Activated B cell treated with CpG ODN at 0.5 μM for 24 hours (primary cell): ENCODE data around the gene MTURN. TPM values are rescaled to one million over a fixed set of nuclear protein-coding genes. Genes with fewer than 3 reads are reported as not detected.

Experiments
- ATAC-seq: fragments of 200-7000 bp; cut with Tn5 transposase; one replicate; pipeline ENCODE4 v1.10.0; 2021; ENCODE audit warnings: low read depth, mild to moderate bottlenecking, moderate library complexity
- CTCF ChIA-PET: fragments of 350-600 bp; sonication (Branson Sonifier 250); formaldehyde crosslinking; loops from one replicate; lab custom pipeline; 2021; ENCODE audit warnings: antibody characterized with exemption; lab: Charles Lee
- POLR2A ChIA-PET: fragments of 350-600 bp; sonication (Branson Sonifier 250); formaldehyde crosslinking; loops from one replicate; lab custom pipeline; 2021; ENCODE audit warnings: antibody characterized with exemption; lab: Charles Lee
- DNase-seq: peaks from one replicate; pipeline ENCODE4 v3.0.0; 2022
- H3K27ac Mint-ChIP-seq: one replicate; pipeline ENCODE4 v1.8.0; 2020; ENCODE audit warnings: mixed read lengths
- H3K27me3 Mint-ChIP-seq: one replicate; pipeline ENCODE4 v1.8.0; 2021; ENCODE audit warnings: mixed read lengths
- H3K36me3 Mint-ChIP-seq: one replicate; pipeline ENCODE4 v1.8.0; 2021; ENCODE audit warnings: low read depth, mixed read lengths
- H3K4me1 Mint-ChIP-seq: one replicate; pipeline ENCODE4 v1.8.0; 2021; ENCODE audit warnings: mixed read lengths
- H3K4me3 Mint-ChIP-seq: one replicate; pipeline ENCODE4 v1.8.0; 2020; ENCODE audit warnings: mild to moderate bottlenecking, mixed read lengths
- H3K9me3 Mint-ChIP-seq: one replicate; pipeline ENCODE4 v1.8.0; 2020; ENCODE audit warnings: mixed read lengths
- CTCF ChIP-seq: fragments of 200-600 bp; IDR thresholded peaks from one replicate; pipeline ENCODE4 v1.8.0; 2022; ENCODE audit warnings: antibody characterized with exemption, mild to moderate bottlenecking
- intact Hi-C: fragments of 100-400 bp; cut with micrococcal nuclease; formaldehyde crosslinking; loops from one replicate; pipeline ENCODE4 v1.15.1; 2024
- total RNA-seq: library from RNA; stranded (reverse); gene quantifications from 2 replicates; pipeline ENCODE4 v1.2.3, GENCODE V29; 2022

Gene MTURN
- total RNA-seq, 1 donor from 2014 or later, result 4.6 TPM

- Mint-ChIP-seq H3K4me3 (no peak overlapping the region), H3K27ac (peak overlapping the region; percentile 47), H3K36me3 (no peaks in the 10 kb centered on the region), H3K27me3 (no peaks in the 10 kb centered on the region), H3K4me1 (peaks cover 6% of the 10 kb centered on the region), H3K9me3 (no peaks in the 10 kb centered on the region)
- TF ChIP-seq CTCF, result no peak
- intact Hi-C loops, result no loop called here
- DNase-seq (no peak), ATAC-seq (no peak)
- POLR2A ChIA-PET, result no interaction called here
- CTCF ChIA-PET, result no interaction called here
These were observed 72.6 kb downstream of the MTURN start for GRCh38 chr7:30207376-30207775.

- Mint-ChIP-seq H3K4me1 (peaks cover 20% of the 10 kb centered on the region), H3K36me3 (no peaks in the 10 kb centered on the region), H3K27ac (no peak overlapping the region), H3K9me3 (no peaks in the 10 kb centered on the region), H3K4me3 (no peak overlapping the region), H3K27me3 (no peaks in the 10 kb centered on the region)
- ATAC-seq (no peak), DNase-seq (no peak)
- intact Hi-C loops, result no loop called here
- POLR2A ChIA-PET, result no interaction called here
- no peak for TF ChIP-seq CTCF
- CTCF ChIA-PET, result no interaction called here
These were observed 75.2 kb downstream of the MTURN start for GRCh38 chr7:30209951-30210350.

Other genes with a start within 250 kb of the MTURN start
- gene SCRN1, start 145.2 kb upstream of the MTURN start, total RNA-seq, result 48.1 and 48.7 TPM in 2 replicates
- 7.7 and 11.4 TPM in 2 replicates for gene FKBP14, start 108.3 kb upstream of the MTURN start, total RNA-seq
- 7.4 and 9.3 TPM in 2 replicates for gene PLEKHA8, start 106.6 kb upstream of the MTURN start, total RNA-seq
- 18.7 and 21.4 TPM in 2 replicates for gene ZNRF2, start 149.6 kb downstream of the MTURN start, total RNA-seq